Stimulated activated naive CD4-positive, alpha-beta T cell treated with Interleukin-2 at 50 U/mL for 16 hours (primary cell): ENCODE results near the gene GTPBP4.
"Not testable (repeated sequence)": the region's sequence is repeated elsewhere in the genome, so short reads cannot be mapped to it uniquely, and the experiment has no call there.

Experiments
- DNase-seq: peaks from one replicate; lab custom pipeline; 2025; lab: John Stamatoyannopoulos, UW

The GTPBP4 gene

GRCh38 chr10:988667-989545, 672 bp downstream of the GTPBP4 start:
- peak; percentile 26 for DNase-seq

GRCh38 chr10:990808-991207, 2.6 kb downstream of the GTPBP4 start:
- no peak for DNase-seq

- no peak for DNase-seq
Measured at GRCh38 chr10:992467-992866, 4.2 kb downstream of the GTPBP4 start.

- DNase-seq: no peak
Measured at GRCh38 chr10:992871-993270, 4.6 kb downstream of the GTPBP4 start.

GRCh38 chr10:994836-995558, 6.8 kb downstream of the GTPBP4 start:
- no peak for DNase-seq

- DNase-seq: no peak
Measured at GRCh38 chr10:995559-995926, 7.3 kb downstream of the GTPBP4 start.

GRCh38 chr10:996031-996430, 7.8 kb downstream of the GTPBP4 start:
- DNase-seq: no peak

- DNase-seq: no peak
Measured at GRCh38 chr10:997266-998022, 9.2 kb downstream of the GTPBP4 start.

- DNase-seq: no peak
Measured at GRCh38 chr10:1002425-1003006, 14.3 kb downstream of the GTPBP4 start.

GRCh38 chr10:1003884-1004670, 15.8 kb downstream of the GTPBP4 start:
- DNase-seq: no peak

GRCh38 chr10:1006573-1006972, 18.3 kb downstream of the GTPBP4 start:
- no peak for DNase-seq

GRCh38 chr10:1007583-1007982, 19.3 kb downstream of the GTPBP4 start:
- DNase-seq: no peak

GRCh38 chr10:1009071-1009494, 20.8 kb downstream of the GTPBP4 start:
- no peak for DNase-seq

GRCh38 chr10:1009947-1010346, 21.7 kb downstream of the GTPBP4 start:
- DNase-seq: not testable (repeated sequence)

- no peak for DNase-seq
Measured at GRCh38 chr10:1010703-1011102, 22.5 kb downstream of the GTPBP4 start.

GRCh38 chr10:1011696-1012095, 23.5 kb downstream of the GTPBP4 start:
- DNase-seq: no peak

- DNase-seq: no peak
Measured at GRCh38 chr10:1015688-1016087, 27.5 kb downstream of the GTPBP4 start.

- no peak for DNase-seq
Measured at GRCh38 chr10:1019362-1019761, 31.1 kb downstream of the GTPBP4 start.

GRCh38 chr10:1020460-1020859, 32.2 kb downstream of the GTPBP4 start:
- no peak for DNase-seq

GRCh38 chr10:1020958-1021357, 32.7 kb downstream of the GTPBP4 start:
- no peak for DNase-seq

GRCh38 chr10:1022413-1022812, 34.2 kb downstream of the GTPBP4 start:
- no peak for DNase-seq
